Cortex of kidney (tissue), 1 donor: ENCODE data around the gene UTP25.
"Not testable (repeated sequence)": the region's sequence is repeated elsewhere in the genome, so short reads cannot be mapped to it uniquely, and the experiment has no call there.

Source experiments
- DNase-seq: peaks from one replicate; lab custom pipeline; 2025; lab: John Stamatoyannopoulos, UW

UTP25 gene

DNA sequence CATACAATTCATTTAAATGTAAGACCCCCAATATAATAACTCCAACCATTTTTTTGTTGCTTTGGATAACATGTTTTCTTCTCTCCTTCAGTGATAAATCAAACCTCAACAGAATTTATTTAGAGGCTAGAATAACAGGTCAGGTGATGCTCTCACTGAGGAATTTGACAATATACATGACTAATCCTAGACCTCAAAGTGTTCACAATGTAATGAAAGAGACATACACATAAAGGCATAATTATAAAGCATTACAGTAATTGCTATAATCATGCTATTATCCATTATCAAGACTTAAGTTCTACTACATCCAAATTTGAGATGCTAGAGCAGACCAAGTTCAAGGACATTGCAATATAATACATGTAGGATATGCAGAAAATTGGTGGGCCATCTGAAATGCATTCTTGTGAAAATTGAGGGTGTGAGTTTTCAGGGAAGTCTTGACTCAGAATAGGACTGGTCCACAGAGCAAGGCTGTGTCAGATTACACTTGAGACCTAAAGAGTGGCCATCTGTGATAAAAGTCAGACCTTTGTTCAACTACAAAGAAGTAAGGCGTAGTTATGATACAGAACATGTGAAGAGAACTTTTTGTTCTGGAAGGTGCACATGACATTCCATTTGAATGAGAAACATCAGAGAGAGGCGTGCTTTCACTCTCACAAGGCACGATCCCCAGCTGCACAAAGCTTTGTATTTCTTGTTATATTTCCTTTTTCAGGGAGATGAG lies 45.5 kb downstream of the UTP25 start:
- no peak for DNase-seq

- no peak for DNase-seq
Observed at GRCh38 chr1:209875515-209875914, 47.7 kb downstream of the UTP25 start.

DNA sequence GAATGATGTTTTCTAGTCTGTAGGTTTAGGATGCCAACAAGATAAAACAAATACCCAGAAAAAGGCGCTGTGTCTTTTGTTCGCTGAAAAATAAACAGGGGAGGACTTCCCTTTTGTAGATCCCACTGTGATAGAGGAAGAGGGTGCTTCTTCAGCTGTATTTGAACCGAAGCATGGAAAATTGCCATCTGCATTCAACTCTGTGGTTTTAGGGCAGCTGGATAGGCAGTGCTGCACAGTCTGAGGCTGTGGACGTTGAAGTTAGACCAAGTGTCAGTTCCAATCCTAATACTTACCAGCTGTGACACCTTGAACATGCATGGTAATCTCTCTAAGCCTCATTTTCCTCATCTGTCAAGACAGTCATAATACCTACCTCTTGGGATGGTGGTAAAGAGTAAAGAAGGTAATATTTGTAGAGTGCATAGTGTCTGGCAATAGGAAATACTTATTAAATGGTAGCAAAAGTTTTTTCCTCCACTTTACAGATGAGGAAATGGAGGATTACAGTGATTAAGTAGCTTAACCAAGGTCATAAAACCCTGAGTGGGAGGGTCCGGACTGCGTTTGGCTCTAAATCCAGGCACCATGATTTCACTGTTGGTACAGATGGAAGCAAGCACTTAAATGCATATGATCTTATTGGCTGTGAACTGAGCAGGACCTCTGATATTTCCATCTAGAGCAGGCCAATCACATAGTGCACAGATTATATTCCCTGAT lies 48.5 kb downstream of the UTP25 start:
- DNase-seq: no peak

GRCh38 chr1:209877087-209877764 lies 49.5 kb downstream of the UTP25 start:
- DNase-seq: no peak

DNA sequence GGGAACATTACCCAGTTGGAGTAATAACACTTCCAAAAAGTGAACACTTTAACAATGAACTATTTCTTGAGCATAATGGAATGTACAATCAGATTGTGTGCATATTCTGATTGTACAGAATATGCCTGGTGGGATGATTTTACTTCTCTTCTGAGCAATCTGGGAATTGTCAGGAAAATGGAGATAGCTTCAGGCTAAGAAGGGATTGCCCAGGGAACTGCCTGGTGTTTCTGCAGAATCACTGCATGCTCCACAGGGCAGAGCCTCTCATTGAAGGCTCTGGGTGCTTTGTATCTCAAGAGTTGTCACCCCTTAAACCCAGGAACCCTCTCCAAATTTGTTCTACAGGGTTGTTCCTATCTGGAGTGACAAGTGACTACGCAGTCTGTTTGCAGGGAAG lies 51.2 kb downstream of the UTP25 start:
- DNase-seq: no peak

DNA sequence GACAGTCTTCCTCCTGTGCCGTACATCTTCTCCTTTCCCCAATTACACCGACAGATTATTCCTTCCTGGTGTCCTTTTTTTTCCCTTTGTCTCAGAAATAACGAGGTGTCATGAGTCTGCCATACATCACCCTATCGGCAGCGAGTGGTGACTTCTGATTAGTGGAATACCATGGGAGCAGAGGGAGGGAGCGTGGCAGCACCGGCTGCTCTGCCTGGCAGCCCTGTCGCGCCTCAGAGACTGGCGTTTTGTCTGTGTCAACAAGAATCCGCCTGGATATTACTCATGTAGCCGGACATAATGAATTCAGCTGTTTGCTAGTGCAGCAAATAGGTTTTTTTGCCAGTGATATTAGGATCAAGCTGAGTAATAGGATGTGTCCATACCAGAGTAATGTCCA lies 51.8 kb downstream of the UTP25 start:
- no peak for DNase-seq

GRCh38 chr1:209880031-209880430 lies 52.3 kb downstream of the UTP25 start:
- no peak for DNase-seq

GRCh38 chr1:209881619-209882018 lies 53.8 kb downstream of the UTP25 start:
- no peak for DNase-seq

DNA sequence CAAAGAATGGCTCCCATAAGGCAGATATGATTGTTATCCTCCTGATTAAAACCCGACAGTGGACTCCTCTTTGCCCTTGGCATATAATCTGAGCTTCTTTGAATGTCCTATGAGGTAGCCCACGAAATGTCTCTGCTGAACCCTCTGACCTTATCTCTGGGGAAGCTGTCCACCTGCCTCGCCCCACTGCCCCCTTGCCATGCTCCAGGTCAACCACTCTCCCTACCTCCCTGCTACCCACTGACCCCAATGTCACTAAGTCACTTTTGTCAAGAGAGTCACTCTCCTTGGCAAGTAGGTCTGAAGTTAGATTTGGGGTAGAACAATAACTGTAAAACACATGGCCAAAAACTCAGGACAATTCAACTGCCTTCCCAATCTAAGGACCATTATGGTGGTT lies 54.5 kb downstream of the UTP25 start:
- DNase-seq: no peak

DNA sequence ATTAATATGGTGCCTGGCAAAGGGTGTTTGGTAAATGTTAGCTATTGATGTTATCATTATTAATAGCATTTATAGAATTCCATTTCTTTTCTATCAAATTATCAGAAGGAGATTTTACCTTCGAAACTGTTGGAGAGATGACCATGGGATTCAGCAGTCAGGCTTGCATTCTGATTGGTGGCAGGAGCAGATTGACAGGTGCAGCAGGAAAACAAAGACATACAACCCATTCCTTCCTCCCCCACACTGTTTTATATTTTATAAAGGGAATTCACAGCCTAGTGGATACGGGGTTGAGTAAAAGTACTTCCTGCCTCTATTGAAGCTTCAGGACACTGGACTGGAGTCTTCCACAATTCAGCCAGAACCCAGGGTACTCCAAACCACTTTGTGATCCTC lies 55.2 kb downstream of the UTP25 start:
- no peak for DNase-seq

DNA sequence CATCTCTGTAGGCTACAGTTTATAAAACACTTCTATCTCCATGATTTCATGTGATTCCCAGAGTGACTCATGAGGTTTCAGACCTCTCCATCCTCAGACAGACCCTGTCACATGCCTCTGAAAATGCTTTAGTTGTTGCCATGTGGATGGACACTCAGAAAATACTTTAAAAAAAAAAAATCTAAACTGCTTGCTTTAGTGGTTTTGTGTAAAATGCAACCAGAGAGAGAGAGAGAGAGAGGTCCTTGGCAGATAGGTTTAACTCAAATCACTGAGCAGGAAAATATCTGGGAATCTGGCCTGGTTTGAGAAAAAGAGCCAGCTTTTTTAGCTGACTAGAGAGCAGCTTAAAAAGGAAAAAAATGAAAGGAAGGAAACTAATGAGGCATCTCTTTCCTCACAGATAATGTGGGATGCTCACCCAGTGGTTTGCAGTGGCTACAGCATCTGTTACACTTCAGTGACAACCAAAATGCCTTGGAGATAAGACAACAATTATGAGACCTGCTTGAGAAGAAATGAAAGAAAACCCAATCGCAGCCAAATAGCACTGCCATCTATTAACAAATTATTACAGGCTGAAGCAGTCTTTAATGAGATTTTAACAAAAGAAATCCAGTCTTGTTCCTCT lies 55.7 kb downstream of the UTP25 start:
- DNase-seq: no peak

DNA sequence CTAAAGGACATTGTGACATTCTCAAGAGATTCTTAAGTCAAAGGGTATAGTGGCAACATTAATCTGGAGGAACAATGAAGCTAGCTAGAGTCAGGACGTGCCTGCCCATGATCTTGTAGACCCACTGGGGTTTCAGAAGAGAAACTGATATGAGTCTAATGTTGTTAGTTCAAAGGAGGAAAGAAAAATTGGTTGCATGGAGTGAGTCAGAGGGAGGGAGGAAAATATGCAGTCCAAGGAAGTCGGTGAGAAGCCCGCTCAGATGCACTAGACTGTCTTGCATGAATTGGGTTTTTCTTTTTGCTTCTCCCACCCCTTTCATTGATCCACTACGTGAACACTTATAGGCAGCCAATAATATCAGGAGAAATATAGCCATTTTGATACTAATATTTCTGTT lies 56.5 kb downstream of the UTP25 start:
- DNase-seq: no peak

- no peak for DNase-seq
Observed at GRCh38 chr1:209884665-209885117, 56.9 kb downstream of the UTP25 start.

DNA sequence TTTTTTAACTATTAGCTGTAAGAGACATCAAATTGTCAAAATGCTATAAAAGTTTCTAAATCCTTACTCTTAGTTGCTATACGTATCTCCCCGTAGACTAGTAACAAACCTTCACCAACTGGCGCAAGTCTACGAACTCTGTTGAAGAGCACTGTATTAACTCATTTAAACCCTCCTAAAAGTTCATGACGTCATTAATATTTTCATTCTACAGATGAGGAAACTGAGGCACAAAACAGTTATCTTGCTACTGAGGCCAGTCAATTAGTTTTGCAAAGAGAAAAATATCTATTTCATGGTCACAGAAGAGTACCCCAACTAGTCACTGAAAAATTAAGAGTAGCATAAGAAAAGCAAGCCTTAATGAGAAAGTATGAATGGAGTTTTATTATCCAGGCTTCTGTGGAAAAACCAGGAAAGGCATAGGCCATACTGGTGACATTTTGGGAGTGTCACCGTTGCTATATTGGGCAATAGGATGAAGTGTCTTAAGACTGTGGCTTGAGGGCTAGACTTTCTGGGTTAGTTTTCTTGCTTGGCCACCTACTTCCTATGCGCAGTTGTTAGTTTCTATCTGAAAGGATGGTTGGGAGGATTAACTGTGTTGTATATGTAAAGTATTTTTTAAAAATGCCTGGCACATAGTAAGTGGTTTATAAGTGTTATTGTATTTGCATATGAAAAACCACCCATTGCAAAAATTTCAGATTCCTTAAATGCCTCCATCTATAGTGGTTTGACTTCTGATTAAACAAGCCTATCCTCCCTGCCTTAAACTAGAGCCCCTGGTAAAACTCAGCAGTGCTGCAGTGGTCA lies 57.8 kb downstream of the UTP25 start:
- no peak for DNase-seq

GRCh38 chr1:209886219-209886536 lies 58.4 kb downstream of the UTP25 start:
- no peak for DNase-seq

DNA sequence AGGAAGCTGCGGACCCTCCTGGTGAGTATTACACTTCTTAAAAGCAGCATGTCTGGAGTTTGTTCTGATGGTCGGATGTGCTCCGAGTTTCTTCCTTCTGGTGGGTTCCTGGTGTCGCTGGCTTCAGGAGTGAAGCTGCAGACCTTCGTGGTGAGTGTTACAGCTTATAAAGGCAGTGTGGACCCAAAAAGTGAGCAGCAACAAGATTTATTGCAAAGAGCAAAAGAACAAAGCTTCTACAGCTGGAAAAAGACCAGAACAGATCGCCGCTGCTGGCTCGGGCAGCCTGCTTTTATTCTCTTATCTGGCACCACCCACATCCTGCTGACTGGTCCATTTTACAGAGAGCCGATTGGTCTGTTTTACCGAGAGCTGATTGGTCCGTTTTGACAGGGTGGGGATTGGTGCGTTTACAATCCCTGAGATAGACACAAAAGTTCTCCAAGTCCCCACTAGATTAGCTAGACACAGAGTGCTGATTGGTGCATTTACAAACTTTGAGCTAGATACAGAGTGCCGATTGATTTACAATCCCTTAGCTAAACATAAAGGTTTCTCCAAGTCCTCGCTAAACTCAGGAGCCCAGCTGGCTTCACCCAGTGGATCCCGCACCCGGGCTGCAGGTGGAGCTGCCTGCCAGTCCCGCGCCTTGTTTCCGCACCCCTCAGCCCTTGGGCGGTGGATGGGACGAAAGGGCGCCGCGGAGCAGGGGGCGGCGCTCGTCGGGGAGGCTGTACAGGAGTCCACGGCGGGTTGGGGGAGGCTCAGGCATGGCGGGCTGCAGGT lies 60.7 kb downstream of the UTP25 start:
- not testable (repeated sequence) for DNase-seq

DNA sequence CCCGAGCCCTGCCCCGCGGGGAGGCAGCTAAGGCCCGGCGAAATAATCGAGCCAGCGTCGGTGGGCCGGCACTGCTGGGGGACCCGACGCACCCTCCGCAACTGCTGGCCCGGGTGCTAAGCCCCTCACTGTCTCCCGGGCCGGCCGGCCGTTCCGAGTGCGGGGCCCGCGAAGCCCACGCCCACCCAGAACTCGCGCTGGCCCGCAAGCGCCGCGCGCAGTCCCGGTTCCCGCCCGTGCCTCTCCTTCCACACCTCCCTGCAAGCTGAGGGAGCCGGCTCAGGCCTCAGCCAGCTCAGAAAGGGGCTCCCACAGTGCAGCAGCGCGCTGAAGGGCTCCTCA lies 61.3 kb downstream of the UTP25 start:
- DNase-seq: no peak

GRCh38 chr1:209890641-209891330 lies 63.0 kb downstream of the UTP25 start:
- DNase-seq: no peak

- no peak for DNase-seq
Observed at GRCh38 chr1:209893751-209894150, 66.0 kb downstream of the UTP25 start.

DNA sequence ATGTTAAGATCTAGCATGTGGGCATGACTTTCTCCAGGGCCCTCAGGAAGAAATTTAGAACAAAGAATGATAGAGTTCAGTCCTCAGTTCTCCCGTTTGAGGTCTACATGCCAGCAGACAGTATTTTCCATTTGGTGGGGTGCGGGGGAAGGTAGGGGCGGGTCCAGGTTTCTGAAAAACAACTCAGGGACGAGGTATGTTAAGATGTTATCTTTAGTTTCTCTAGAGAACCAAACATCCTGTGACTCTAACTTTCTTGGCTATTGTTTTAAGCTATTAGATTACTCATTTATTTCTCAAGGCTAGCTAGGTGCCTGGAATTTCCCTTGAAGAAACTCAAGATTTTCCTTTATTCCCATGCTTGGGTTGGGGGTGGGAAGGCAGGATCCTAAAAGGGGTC lies 67.9 kb downstream of the UTP25 start:
- DNase-seq: no peak

- DNase-seq: no peak
Observed at GRCh38 chr1:209896346-209896745, 68.6 kb downstream of the UTP25 start.
